Activated CD8-positive, alpha-beta memory T cell treated with anti-CD3 and anti-CD28 coated beads for 1 hour (primary cell): ENCODE results near the gene CYP4A22.
"Not testable (repeated sequence)": the region's sequence is repeated elsewhere in the genome, so short reads cannot be mapped to it uniquely, and the experiment has no call there.

ENCODE experiments used
- DNase-seq, 2 donors: peaks; one replicate each; pipeline ENCODE4 v3.0.0-alpha.2; 2020; ENCODE audit warnings: low read depth in 1 of 2; ENCODE audit errors: extremely low read depth in 1 of 2

Gene CYP4A22

DNA sequence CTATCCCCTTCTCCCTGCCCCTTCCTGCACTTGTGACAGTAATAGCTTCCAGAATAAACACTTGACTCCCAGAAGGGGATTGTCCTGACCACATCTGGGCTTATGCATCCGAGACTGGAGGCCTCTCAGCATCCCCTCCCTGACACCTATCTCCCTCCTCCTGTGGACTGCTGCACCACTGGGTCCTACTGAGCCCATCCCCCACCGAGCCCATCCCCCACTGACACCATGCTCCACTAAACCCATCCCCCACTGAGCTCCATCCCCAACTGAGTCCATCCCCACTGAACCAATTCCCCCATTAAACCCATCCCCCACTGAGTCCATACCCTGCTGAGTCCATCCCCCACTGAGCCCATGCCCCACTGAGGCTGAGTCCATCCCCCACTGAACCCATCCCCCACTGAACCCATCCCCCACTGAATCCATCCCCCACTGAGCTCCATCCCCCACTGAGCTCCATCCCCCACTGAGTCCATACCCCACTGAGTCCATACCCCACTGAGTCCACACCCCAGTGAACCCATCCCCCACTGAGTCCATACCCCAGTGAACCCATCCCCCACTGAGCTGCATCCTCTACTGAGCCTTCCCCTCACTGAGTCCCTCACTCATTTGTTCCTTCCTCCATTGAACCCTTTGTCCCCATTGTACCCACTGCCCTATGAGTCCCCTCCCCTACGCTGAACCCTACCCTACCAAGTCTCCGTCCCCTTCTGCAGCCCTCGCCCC lies 47.0 kb downstream of the CYP4A22 start:
- no peak for DNase-seq

GRCh38 chr1:47184822-47185677 lies 47.8 kb downstream of the CYP4A22 start:
- DNase-seq: no peak

- DNase-seq: no peak
Observed at GRCh38 chr1:47186267-47187185, 49.3 kb downstream of the CYP4A22 start.

DNA sequence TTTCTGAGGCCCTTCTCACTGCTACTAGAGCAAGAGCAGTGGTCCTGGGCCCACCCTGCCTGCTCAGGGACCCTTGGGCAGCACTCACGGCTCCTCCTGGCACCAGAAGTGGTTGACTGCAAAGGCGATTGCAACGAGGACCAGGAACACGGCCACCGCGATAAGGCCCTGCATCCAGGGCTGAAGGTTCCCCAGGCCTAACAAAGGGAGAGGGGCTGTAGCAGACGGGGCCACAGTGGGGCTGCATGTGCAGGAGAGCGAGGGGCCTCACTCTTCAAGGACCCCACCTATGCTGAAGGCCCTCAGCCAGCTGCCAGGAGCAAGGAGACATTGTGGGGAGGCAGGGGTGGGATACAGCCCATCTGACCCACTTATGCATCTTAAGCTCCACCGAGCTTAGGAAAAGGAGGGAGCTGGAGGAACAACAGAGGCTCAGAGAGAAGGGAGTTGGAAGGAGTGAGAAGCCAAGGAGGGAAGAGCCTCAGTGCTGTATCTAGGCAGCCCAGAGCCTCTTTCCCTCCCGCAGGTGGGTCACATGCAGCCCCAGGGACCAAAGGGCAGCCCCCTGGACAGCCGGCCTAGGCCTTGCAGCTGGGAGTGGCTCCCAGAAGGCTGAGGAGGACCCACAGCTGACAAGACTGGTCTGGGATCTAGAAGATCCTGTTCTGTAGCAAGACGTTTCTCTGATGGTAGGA lies 50.1 kb downstream of the CYP4A22 start:
- no peak for DNase-seq

DNA sequence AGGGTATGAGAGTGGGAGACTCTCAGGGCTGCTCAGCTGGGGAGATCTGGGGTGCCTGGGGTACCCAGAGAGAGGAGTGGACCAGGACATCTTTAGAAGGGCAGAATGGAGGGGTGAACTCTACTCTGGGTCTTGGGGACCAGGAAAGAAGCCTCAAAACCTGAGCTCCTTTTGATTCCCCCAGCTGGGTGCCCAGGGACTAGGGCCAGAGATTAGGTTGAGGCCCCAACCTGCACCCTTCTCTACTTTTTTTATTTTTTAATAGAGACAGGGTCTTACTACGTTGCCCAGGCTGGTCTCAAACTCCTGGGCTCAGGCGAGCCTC lies 50.6 kb downstream of the CYP4A22 start:
- DNase-seq: no peak

- DNase-seq: no peak
Observed at GRCh38 chr1:47188791-47189785, 51.8 kb downstream of the CYP4A22 start.

DNA sequence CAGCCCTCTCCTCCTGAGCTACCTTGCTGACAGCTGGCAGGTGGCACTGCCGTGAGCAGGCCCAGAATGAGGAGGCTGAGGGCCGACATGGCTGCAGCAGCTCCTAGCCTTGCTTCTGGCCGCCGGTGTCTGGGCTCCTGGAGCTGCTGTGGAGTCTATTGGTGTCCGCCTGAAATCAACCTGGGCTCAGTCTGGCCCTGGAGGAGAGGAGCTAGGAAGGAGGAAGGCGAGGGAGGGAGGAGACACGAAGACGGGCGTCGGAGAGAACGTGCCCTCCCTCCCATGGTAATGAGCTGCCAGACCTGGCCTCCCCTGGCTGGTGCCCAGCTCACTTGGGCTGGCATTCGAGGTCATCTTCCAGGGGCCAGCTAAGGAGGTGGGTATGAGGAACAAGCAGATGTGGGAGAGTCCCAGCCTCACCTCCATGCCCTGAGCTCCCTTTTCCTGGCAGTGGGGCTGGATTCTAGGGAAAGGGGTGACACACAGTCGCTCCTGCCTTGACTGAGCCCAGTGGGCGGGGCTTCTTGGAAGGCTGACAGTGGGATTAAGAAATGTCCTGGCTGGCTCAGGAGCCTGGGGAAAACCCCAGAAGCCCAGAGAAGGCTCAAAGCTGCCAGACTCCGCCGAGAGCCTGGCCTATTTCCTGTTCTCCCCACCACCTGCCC lies 52.7 kb downstream of the CYP4A22 start, which contains the start of gene PDZK1IP1:
PDZK1IP1 (minus strand) TSS at position 193 of the 665 bp plus-strand sequence; CDS start at position 89, 104 bp downstream.
- DNase-seq: no peak

DNA sequence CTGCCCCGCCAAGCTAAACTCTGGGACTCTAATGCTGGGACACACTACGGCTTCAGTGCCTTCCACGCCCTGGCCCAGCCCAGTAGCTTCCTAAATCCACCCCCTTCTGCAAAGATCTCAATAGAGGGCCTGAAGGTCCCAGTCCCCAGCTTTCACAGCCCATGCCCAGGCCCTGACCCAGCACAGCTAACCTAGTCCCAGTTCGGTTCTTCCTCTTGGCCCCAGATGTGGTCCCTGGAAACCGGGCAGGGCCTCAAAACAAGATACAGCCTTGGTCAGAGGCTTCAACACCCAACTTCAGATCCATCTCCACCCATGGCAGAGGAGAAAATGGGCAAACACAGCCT lies 53.2 kb downstream of the CYP4A22 start:
- DNase-seq: no peak

GRCh38 chr1:47190857-47191256 lies 53.6 kb downstream of the CYP4A22 start:
- DNase-seq: no peak

DNA sequence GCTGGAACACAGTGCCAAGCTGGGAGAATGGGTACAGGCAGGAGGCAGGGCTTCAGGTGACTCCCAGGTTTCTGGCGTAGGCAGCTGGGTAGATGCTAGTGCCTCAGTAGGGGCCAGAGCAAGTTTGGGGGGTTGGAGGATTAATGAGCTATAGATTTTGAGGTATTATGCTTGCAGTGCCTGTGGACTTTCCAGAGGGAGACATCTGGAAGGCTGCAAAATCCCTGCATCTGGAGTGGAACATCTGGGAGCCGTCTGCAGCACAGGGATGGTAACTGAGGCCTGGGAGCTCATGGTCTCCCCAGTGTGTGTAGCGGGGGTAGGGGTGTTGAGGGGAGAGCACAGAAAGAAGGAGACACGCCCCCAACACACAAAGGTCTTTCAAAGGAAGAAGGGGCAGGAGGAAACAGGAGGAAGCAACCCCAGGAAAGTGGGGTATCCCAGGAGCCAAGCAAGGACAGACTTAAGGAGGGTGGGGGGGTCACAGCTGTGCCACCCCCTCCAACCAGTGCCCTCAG lies 54.8 kb downstream of the CYP4A22 start:
- no peak for DNase-seq

- DNase-seq: peak; percentile 5 to 43
Observed at GRCh38 chr1:47192458-47193384, 55.5 kb downstream of the CYP4A22 start.

GRCh38 chr1:47193496-47193895 lies 56.3 kb downstream of the CYP4A22 start:
- not testable (repeated sequence) for DNase-seq

GRCh38 chr1:47194311-47194710 lies 57.1 kb downstream of the CYP4A22 start:
- DNase-seq: no peak

- DNase-seq: not testable (repeated sequence)
Observed at GRCh38 chr1:47195981-47196380, 58.7 kb downstream of the CYP4A22 start.

DNA sequence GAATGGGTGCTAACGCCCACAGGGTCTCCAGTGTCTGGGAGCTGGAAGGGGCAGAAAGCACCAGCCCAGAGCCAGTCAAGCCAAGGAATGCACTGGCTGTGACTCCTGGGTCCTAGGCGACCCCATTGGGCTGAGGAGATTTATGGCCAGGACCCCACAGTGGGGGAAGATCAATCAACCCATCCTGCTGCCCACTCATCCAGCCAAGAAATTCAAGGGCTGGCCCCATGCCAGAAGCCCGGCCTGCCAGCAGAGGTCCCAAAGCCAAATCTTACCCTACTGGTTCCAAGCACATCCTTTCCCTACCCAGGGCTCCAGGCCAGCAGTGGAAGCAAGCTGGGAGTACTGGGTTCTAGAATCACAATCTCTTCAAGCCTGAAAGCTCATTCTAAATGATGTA lies 59.4 kb downstream of the CYP4A22 start:
- no peak for DNase-seq

DNA sequence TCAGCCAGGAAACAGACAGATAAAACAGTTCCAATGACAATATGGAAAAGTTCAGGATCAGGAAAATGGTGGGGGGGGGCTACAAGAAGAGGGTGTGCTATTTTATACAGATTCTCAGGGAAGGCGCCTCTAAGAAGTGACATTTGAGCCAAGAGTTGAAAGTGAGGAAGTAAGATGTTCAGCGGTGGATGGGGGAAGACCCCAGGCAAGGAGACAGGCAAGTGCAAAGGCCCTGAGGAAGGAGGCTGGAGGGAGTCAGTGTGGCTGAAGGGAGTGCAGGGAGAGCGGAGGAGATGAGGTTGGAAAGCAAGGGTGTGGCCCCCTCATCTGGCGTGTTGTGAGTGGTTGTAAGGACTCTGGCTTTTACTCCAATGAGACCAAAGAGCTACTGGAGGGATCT lies 61.0 kb downstream of the CYP4A22 start:
- DNase-seq: no peak
